Breast epithelium (tissue), 3 donors: ENCODE data around the gene PPIP5K2.

Experiments
- CTCF ChIP-seq, 3 donors: fragments of 450-650 bp; IDR thresholded peaks; one replicate each; pipeline ENCODE4 v1.5.1; 2016 to 2017; ENCODE audit warnings: antibody characterized with exemption in 3 of 3, mild to moderate bottlenecking in 3 of 3, moderate library complexity in 3 of 3
- POLR2A ChIP-seq: fragments of 450-650 bp; IDR thresholded peaks from one replicate; pipeline ENCODE4 v1.6.1; 2016; ENCODE audit warnings: antibody characterized with exemption, mild to moderate bottlenecking, moderate library complexity
- POLR2AphosphoS5 ChIP-seq, 3 donors: sonication (generic); formaldehyde crosslinking; IDR thresholded peaks; one replicate each; pipeline ENCODE4 v1.6.1; 2017; ENCODE audit warnings: antibody characterized with exemption in 3 of 3

- TF ChIP-seq CTCF (IDR thresholded peaks at IDR 0.05) (no peak), POLR2A (no peak), POLR2AphosphoS5 (IDR thresholded peaks at IDR 0.05) (no peak)
Observed at GRCh38 chr5:103148213-103148612, 28.1 kb downstream of the PPIP5K2 start.
